Tibial nerve (tissue), 3 donors: Measurements from ENCODE around the gene LIN7A.

ENCODE experiments used
- POLR2A ChIP-seq, 2 donors: fragments of 450-650 bp; IDR thresholded peaks; one replicate each; pipeline ENCODE4 v1.6.1; 2017; ENCODE audit warnings: antibody characterized with exemption in 2 of 2, mild to moderate bottlenecking in 2 of 2, moderate library complexity in 2 of 2
- TF ChIP-seq, protein P1 (sequence below), 5 experiments: fragments of 200-600 bp in 3 of 5; fragments of 450-650 bp in 2 of 5; sonication (generic) in 3 of 5; IDR thresholded peaks; one replicate each; pipeline ENCODE4 v1.5.1; 2016 to 2019; ENCODE audit warnings: antibody characterized with exemption in 5 of 5, mild to moderate bottlenecking in 3 of 5, moderate library complexity in 2 of 5

GRCh38 chr12:80966001-80966400, 28.3 kb upstream of the LIN7A start:
- TF ChIP-seq, protein P1, sequence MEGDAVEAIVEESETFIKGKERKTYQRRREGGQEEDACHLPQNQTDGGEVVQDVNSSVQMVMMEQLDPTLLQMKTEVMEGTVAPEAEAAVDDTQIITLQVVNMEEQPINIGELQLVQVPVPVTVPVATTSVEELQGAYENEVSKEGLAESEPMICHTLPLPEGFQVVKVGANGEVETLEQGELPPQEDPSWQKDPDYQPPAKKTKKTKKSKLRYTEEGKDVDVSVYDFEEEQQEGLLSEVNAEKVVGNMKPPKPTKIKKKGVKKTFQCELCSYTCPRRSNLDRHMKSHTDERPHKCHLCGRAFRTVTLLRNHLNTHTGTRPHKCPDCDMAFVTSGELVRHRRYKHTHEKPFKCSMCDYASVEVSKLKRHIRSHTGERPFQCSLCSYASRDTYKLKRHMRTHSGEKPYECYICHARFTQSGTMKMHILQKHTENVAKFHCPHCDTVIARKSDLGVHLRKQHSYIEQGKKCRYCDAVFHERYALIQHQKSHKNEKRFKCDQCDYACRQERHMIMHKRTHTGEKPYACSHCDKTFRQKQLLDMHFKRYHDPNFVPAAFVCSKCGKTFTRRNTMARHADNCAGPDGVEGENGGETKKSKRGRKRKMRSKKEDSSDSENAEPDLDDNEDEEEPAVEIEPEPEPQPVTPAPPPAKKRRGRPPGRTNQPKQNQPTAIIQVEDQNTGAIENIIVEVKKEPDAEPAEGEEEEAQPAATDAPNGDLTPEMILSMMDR (IDR thresholded peaks at IDR 0.05), result no peak
- TF ChIP-seq POLR2A (IDR thresholded peaks at IDR 0.05), result no peak
